Stomach (tissue), 9 donors: ENCODE data around the gene STX2. TPM values are rescaled to one million over a fixed set of nuclear protein-coding genes. Genes with fewer than 3 reads are reported as not detected.
"Not testable (repeated sequence)": the region's sequence is repeated elsewhere in the genome, so short reads cannot be mapped to it uniquely, and the experiment has no call there.

Experiments
- DNase-seq, 2 donors: peaks; one replicate each; pipeline versions ENCODE4 v3.0.0 to v3.0.0-alpha.2; 2013 to 2019
- H3K27ac ChIP-seq, 5 donors: fragments of 200-600 bp in 4 of 5; sonication (generic) in 4 of 5; one replicate each; pipeline ENCODE4 v1.5.1; 2013 to 2019; ENCODE audit warnings: mild to moderate bottlenecking in 1 of 5, moderate library complexity in 1 of 5
- H3K27me3 ChIP-seq, 3 donors: fragments of 200-600 bp; sonication (generic); one replicate each; pipeline ENCODE4 v1.5.1; 2017 to 2019; ENCODE audit warnings: mixed run types in 1 of 3
- H3K36me3 ChIP-seq, 4 donors: fragments of 200-600 bp; sonication (generic); 1 replicate in 3 of 4; 2 replicates in 1 of 4; pipeline ENCODE4 v1.5.1; 2016 to 2019
- H3K4me1 ChIP-seq, 4 donors: fragments of 200-600 bp; sonication (generic); one replicate each; pipeline ENCODE4 v1.5.1; 2016 to 2019
- H3K4me3 ChIP-seq, 4 donors: fragments of 200-600 bp; sonication (generic) in 3 of 4; one replicate each; pipeline ENCODE4 v1.5.1; 2016 to 2019; ENCODE audit warnings: mild to moderate bottlenecking in 1 of 4
- H3K9me3 ChIP-seq, 4 donors: fragments of 200-600 bp; sonication (generic); one replicate each; pipeline ENCODE4 v1.5.1; 2016 to 2019
- CTCF ChIP-seq, 7 experiments: fragments of 450-650 bp in 4 of 7; fragments of 200-600 bp in 3 of 7; sonication (generic) in 3 of 7; IDR thresholded peaks; one replicate each; pipeline ENCODE4 v1.5.1; 2016 to 2019; ENCODE audit warnings: antibody characterized with exemption in 7 of 7, control low read depth in 2 of 7, mild to moderate bottlenecking in 1 of 7
- EP300 ChIP-seq: sonication (generic); formaldehyde crosslinking; IDR thresholded peaks from one replicate; pipeline ENCODE4 v1.6.1; 2017; ENCODE audit warnings: antibody characterized with exemption
- POLR2A ChIP-seq, 4 donors: fragments of 450-650 bp; IDR thresholded peaks; one replicate each; pipeline ENCODE4 v1.6.1; 2016; ENCODE audit warnings: antibody characterized with exemption in 4 of 4, control low read depth in 2 of 4, mild to moderate bottlenecking in 1 of 4, moderate library complexity in 1 of 4
- POLR2AphosphoS5 ChIP-seq, 3 donors: sonication (generic); formaldehyde crosslinking; IDR thresholded peaks; one replicate each; pipeline ENCODE4 v1.6.1; 2016; ENCODE audit warnings: antibody characterized with exemption in 3 of 3
- WGBS, 5 donors: extraction: QIAGEN DNeasy Blood & Tissue Kit in 3 of 5; methylation state at CpG; one replicate each; pipeline versions ENCODE4 v1.1.5 to v1.1.7; 2013 to 2018; 5-methylcytosine and 5-hydroxymethylcytosine counted together
- intact Hi-C: fragments of 100-400 bp; cut with DNase I; formaldehyde crosslinking; loops from one replicate; pipeline ENCODE4 v1.15.1; 2023; ENCODE audit warnings: low total_unique reads
- polyA plus RNA-seq, 3 donors: library from polyadenylated mRNA; stranded (reverse); fragments of 200-250 nt; gene quantifications; one replicate each; pipeline ENCODE4 v1.2.3, GENCODE V29; 2013
- total RNA-seq, 5 donors: library from RNA; depleted of rRNA; stranded (reverse); fragments of >200 nt; gene quantifications; one replicate each; pipeline versions ENCODE4 v1.1.0 to v1.2.3, GENCODE V29; 2014 to 2016
- donor health status: healthy with polysubstance abuse.
- donor health status: Bipolar disorder and iron deficiency.
- donor health status: healthy.

The STX2 gene
- total and polyA plus RNA-seq, 8 donors: 5.3 to 27.2 (median 8.7) TPM

DNA sequence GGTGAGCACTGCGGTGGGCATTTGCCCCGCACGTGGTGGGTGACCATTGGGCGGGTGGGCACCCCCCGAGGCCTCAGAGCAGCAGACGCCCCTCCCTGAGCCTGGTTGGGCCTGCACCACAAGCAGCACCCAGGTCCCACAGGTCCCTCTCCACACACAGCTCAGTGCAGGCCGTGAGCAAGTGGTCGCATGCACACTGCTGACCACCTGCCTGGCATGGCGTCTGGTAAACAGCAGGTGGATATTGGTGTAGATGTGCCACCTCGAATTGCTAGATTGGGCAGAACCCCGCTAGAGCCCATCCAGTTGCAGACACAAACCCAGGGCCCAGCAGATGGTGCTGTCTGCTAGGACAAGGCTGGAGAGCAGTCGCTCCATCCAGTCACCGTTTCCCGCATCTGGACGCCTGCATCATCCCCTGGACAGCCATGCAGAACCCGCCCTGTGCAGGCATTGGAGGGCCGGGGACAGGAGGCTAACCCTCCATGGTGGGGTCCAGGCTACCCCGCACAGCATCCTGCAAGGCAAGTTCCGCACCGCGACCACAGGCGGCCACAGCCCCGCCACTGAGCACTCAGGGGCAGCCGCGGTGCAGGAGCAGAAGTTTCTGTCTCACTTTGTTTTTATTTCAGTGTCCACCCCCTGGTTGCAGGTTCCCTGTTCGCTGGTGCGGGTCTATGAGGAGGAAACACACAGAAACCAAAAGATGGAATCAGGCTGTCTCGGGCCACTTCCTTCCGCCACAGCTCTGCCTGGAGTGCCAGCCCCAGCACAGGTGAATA lies 77.3 kb downstream of the STX2 start:
- no peaks in the 10 kb centered on the region for H3K36me3 ChIP-seq
- whole genome bisulfite sequencing, 5 donors: 29 to 45% (median 38%) methylated on average over 24 to 29 of the region's 29 CpGs
- TF ChIP-seq CTCF (IDR thresholded peaks at IDR 0.05): peak in 1 of 7 experiments; percentile 25
- TF ChIP-seq POLR2AphosphoS5 (IDR thresholded peaks at IDR 0.05): no peak
- peaks cover 0 to 41% (median 15%) of the 10 kb centered on the region in 3 donors for H3K27me3 ChIP-seq
- no peak overlapping the region for H3K4me3 ChIP-seq
- no peak overlapping the region for H3K27ac ChIP-seq
- peak in 1 of 2 donors; percentile 72 for DNase-seq
- intact Hi-C loops: no loop called here
- H3K9me3 ChIP-seq: no peaks in the 10 kb centered on the region
- no peaks in the 10 kb centered on the region for H3K4me1 ChIP-seq

- DNase-seq: no peak
- no peak overlapping the region for H3K27ac ChIP-seq
Observed at GRCh38 chr12:130754234-130754901, 84.7 kb downstream of the STX2 start.

GRCh38 chr12:130752692-130753230 lies 86.3 kb downstream of the STX2 start:
- H3K27ac ChIP-seq: no peak overlapping the region
- TF ChIP-seq CTCF (IDR thresholded peaks at IDR 0.05) (no peak), POLR2A (IDR thresholded peaks at IDR 0.05) (no peak), EP300 (no peak), POLR2AphosphoS5 (IDR thresholded peaks at IDR 0.05) (no peak)
- peaks cover 0 to 7% (median 5%) of the 10 kb centered on the region in 4 donors for H3K4me1 ChIP-seq
- WGBS, 5 donors: 32 to 46% (median 40%) methylated on average over 18 to 20 of the region's 20 CpGs
- intact Hi-C loops: no loop called here
- H3K36me3 ChIP-seq: no peaks in the 10 kb centered on the region
- H3K4me3 ChIP-seq: no peak overlapping the region
- peaks cover 0 to 32% (median 0%) of the 10 kb centered on the region in 3 donors for H3K27me3 ChIP-seq
- peak in 1 of 2 donors; percentile 12 for DNase-seq
- H3K9me3 ChIP-seq: peaks cover 0 to 11% (median 0%) of the 10 kb centered on the region in 4 donors

More at GRCh38 chr12:130754234-130754901, 84.7 kb downstream of the STX2 start:
- Histone ChIP-seq H3K4me3 (no peak overlapping the region), H3K27me3 (peaks cover 0 to 27% (median 0%) of the 10 kb centered on the region in 3 donors), H3K4me1 (no peaks in the 10 kb centered on the region), H3K36me3 (no peaks in the 10 kb centered on the region), H3K9me3 (peaks cover 0 to 11% (median 0%) of the 10 kb centered on the region in 4 donors)
- WGBS, 5 donors: 87 to 91% (median 89%) methylated on average over 3 of the region's 3 CpGs
- no peak for TF ChIP-seq EP300
- intact Hi-C loops: no loop called here

DNA sequence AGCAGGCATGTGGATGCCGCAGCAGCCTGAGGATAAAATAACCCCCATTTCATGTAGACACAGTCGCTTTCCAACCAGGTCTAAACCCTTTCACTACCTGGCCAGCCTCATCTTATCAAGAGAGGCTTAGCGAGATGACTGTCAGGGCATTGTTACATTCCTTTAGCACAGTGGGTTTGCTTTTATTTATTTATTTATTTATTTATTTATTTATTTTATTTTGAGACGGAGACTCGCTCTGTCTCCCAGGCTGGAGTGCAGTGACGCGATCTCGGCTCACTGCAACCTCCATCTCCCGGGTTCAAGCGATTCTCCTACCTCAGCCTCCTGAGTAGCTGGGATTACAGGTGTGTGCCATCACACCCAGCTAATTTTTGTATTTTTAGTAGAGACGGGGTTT lies 87.0 kb downstream of the STX2 start:
- Histone ChIP-seq H3K9me3 (peaks cover 0 to 11% (median 0%) of the 10 kb centered on the region in 4 donors), H3K27me3 (peaks cover 0 to 32% (median 0%) of the 10 kb centered on the region in 3 donors)
- WGBS, 5 donors: 80 to 92% (median 89%) methylated on average over 11 of the region's 11 CpGs
- DNase-seq, H3K4me1 ChIP-seq, intact Hi-C loops, H3K27ac ChIP-seq, H3K36me3 ChIP-seq, H3K4me3 ChIP-seq: not testable (repeated sequence)

GRCh38 chr12:130748786-130749185 lies 90.3 kb downstream of the STX2 start:
- 59 to 62% (median 61%) methylated on average over 8 to 10 of the region's 10 CpGs for WGBS, 5 donors
- Histone ChIP-seq H3K27me3 (peaks cover 0 to 31% (median 0%) of the 10 kb centered on the region in 3 donors), H3K27ac (no peak overlapping the region), H3K9me3 (peaks cover 0 to 1% (median under 1%) of the 10 kb centered on the region in 4 donors), H3K4me3 (no peak overlapping the region), H3K4me1 (peaks cover 0 to 9% (median 7%) of the 10 kb centered on the region in 4 donors), H3K36me3 (no peaks in the 10 kb centered on the region)
- TF ChIP-seq EP300 (no peak), CTCF (IDR thresholded peaks at IDR 0.05) (no peak), POLR2AphosphoS5 (IDR thresholded peaks at IDR 0.05) (no peak), POLR2A (IDR thresholded peaks at IDR 0.05) (no peak)
- intact Hi-C loops: no loop called here
- DNase-seq: no peak
